Bronchial epithelial cell (primary cell): ENCODE data around the gene LRRK2. TPM values are rescaled to one million over a fixed set of nuclear protein-coding genes. Genes with fewer than 3 reads are reported as not detected.
A peak's percentile ranks its signal among the peaks of the same experiment; 100 is the strongest.

ENCODE experiments used
- DNase-seq: peaks from one replicate; pipeline ENCODE4 v3.0.0-alpha.2; 2010; ENCODE audit warnings: low read depth
- FAIRE-seq: peaks from 2 replicates; lab custom pipeline; 2011; peaks lifted over from hg19 to GRCh38; lab: Jason Lieb, UNC
- H3K27me3 ChIP-seq: 2 replicates; pipeline ENCODE4 v1.5.1; 2011; ENCODE audit warnings: low read length; ENCODE audit not compliant: control insufficient read depth, insufficient read depth
- H3K36me3 ChIP-seq: 2 replicates; pipeline ENCODE4 v1.5.1; 2011; ENCODE audit warnings: low read length; ENCODE audit not compliant: control insufficient read depth, insufficient read depth
- H3K4me3 ChIP-seq: 2 replicates; pipeline ENCODE4 v1.5.1; 2011; ENCODE audit warnings: mild to moderate bottlenecking, low read depth, low read length, control low read depth
- CTCF ChIP-seq: IDR thresholded peaks from 2 replicates; pipeline ENCODE4 v1.5.1; 2011; ENCODE audit warnings: mild to moderate bottlenecking, moderate library complexity, low read length, control low read depth, inconsistent platforms; ENCODE audit not compliant: insufficient read depth, severe bottlenecking
- total RNA-seq: library from RNA; depleted of rRNA; stranded (reverse); fragments of >200 nt; gene quantifications from 2 replicates; pipeline ENCODE4 v1.2.1, GENCODE V29; 2014

Gene LRRK2
- total RNA-seq, 1 donor from 2014 or later: 0.26 TPM

- no peak for DNase-seq
- no peak for TF ChIP-seq CTCF
- Histone ChIP-seq H3K4me3 (no peak overlapping the region), H3K36me3 (no peaks in the 10 kb centered on the region), H3K27me3 (no peaks in the 10 kb centered on the region)
- FAIRE-seq: no peak
These were observed 1.3 kb downstream of the LRRK2 start for GRCh38 chr12:40225984-40226602.

GRCh38 chr12:40226705-40227104 is 1.9 kb downstream of the LRRK2 start:
- Histone ChIP-seq H3K27me3 (no peaks in the 10 kb centered on the region), H3K36me3 (no peaks in the 10 kb centered on the region), H3K4me3 (no peak overlapping the region)
- no peak for TF ChIP-seq CTCF
- DNase-seq (peak; percentile 75), FAIRE-seq (no peak)

- no peak for TF ChIP-seq CTCF
- Histone ChIP-seq H3K36me3 (no peaks in the 10 kb centered on the region), H3K4me3 (no peak overlapping the region), H3K27me3 (no peaks in the 10 kb centered on the region)
- DNase-seq: no peak
- FAIRE-seq: no peak
These were observed 2.6 kb downstream of the LRRK2 start for GRCh38 chr12:40227447-40227846.

GRCh38 chr12:40228727-40229126 is 3.9 kb downstream of the LRRK2 start:
- Histone ChIP-seq H3K4me3 (no peak overlapping the region), H3K36me3 (no peaks in the 10 kb centered on the region), H3K27me3 (no peaks in the 10 kb centered on the region)
- FAIRE-seq (no peak), DNase-seq (no peak)
- no peak for TF ChIP-seq CTCF

GRCh38 chr12:40229690-40230651 is 5.2 kb downstream of the LRRK2 start:
- DNase-seq (peak; percentile 49), FAIRE-seq (no peak)
- no peak for TF ChIP-seq CTCF
- no peak overlapping the region for H3K4me3 ChIP-seq
- no peaks in the 10 kb centered on the region for H3K27me3 ChIP-seq
- H3K36me3 ChIP-seq: no peaks in the 10 kb centered on the region
